ENCODE measurements around the gene HAP1. TPM values are rescaled to one million over a fixed set of nuclear protein-coding genes. Genes with fewer than 3 reads are reported as not detected.

Gene HAP1
- total RNA-seq, 4 donors from 2014 or later = 0.34 to 0.94 (median 0.53) TPM

- peak overlapping the region; percentile 92 to 99 (median 96) for H3K27ac ChIP-seq
- no peak for DNase-seq
- no peaks in the 10 kb centered on the region for H3K27me3 ChIP-seq
- H3K4me3 ChIP-seq = peak overlapping the region in 3 of 4 donors; percentile 24 to 42 (median 29)
- TF ChIP-seq POLR2A (IDR thresholded peaks at IDR 0.05) (peak in 2 of 4 donors; percentile 45 to 56), CTCF (IDR thresholded peaks at IDR 0.05) (peak in 2 of 6 experiments; percentile 4 to 16)
- 25 to 28% methylated on average over 7 to 8 of the region's 12 CpGs for WGBS, 2 donors
- peaks cover 58 to 83% (median 68%) of the 10 kb centered on the region in 3 donors for H3K4me1 ChIP-seq
- intact Hi-C loops (cut with DNase I) = no loop called here
- H3K36me3 ChIP-seq = peaks cover 24 to 66% (median 33%) of the 10 kb centered on the region in 3 donors
- no peaks in the 10 kb centered on the region for H3K9me3 ChIP-seq
Observed at GRCh38 chr17:41773190-41773588, 38.7 kb upstream of the HAP1 start.

GRCh38 chr17:41772586-41773189 is 38.2 kb upstream of the HAP1 start:
- peak overlapping the region in 3 of 4 donors; percentile 25 to 42 (median 29) for H3K4me3 ChIP-seq
- TF ChIP-seq CTCF (IDR thresholded peaks at IDR 0.05) (no peak), POLR2A (IDR thresholded peaks at IDR 0.05) (no peak)
- intact Hi-C loops (cut with DNase I) = no loop called here
- peaks cover 53 to 78% (median 63%) of the 10 kb centered on the region in 3 donors for H3K4me1 ChIP-seq
- WGBS, 2 donors = 47 to 53% methylated on average over 11 to 16 of the region's 19 CpGs
- H3K27ac ChIP-seq = peak overlapping the region; percentile 92 to 99 (median 96)
- DNase-seq = no peak
- no peaks in the 10 kb centered on the region for H3K27me3 ChIP-seq
- H3K9me3 ChIP-seq = no peaks in the 10 kb centered on the region
- peaks cover 29 to 71% (median 38%) of the 10 kb centered on the region in 3 donors for H3K36me3 ChIP-seq

- no peak for DNase-seq
- 30 to 60% methylated on average over 1 to 3 of the region's 4 CpGs for WGBS, 2 donors
Observed at GRCh38 chr17:41772218-41772585, 37.8 kb upstream of the HAP1 start.

DNA sequence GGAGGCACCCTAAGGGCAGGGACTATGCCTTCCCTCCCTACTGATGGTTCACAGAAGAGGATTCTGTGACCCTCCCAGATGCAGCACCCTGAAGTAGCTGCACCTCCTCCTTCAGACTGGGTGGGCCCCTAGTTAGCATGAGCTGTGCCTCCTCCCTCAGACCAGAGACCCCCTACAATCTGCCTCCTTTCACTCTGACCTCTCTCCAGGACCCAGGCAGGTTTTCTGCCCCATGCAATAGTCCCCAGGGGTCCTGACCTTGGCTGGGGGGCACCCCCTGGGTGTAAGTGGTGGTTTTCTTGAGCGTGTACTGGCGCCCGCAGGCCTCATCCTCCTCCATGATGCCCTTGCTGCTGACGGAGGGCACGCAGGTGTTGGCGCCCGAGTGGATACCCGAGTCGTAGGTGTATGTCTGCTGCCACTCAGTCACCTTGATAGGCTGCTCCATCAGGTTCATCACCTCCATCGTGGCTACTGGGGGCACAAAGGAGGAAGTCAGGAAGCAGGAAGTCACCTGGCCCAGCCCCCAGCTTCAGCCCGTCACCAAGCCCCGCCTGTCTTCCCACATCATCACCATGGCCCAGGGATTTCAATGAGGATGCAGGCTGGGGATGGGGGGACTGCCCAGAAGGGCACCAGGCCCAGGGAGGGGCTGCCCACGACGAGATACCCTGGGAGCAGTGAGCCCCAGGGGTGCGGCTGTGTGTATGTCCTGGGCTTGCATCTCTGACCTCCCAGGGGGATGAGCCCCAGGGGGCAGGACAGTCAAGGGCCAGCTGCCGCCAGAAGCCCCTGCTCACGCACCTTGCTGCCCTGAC is 37.2 kb upstream of the HAP1 start:
- DNase-seq = no peak
- 29% methylated on average over 3 of the region's 17 CpGs; no CpG with 5 or more reads in 1 of the 2 donors for WGBS, 2 donors
- no peaks in the 10 kb centered on the region for H3K27me3 ChIP-seq
- H3K36me3 ChIP-seq = peaks cover 39 to 73% (median 46%) of the 10 kb centered on the region in 3 donors
- peak overlapping the region; percentile 92 to 99 (median 96) for H3K27ac ChIP-seq
- H3K9me3 ChIP-seq = no peaks in the 10 kb centered on the region
- no peak for TF ChIP-seq CTCF (IDR thresholded peaks at IDR 0.05)
- TF ChIP-seq POLR2A (IDR thresholded peaks at IDR 0.05) = no peak
- H3K4me1 ChIP-seq = peaks cover 42 to 67% (median 53%) of the 10 kb centered on the region in 3 donors
- peak overlapping the region in 3 of 4 donors; percentile 25 to 43 (median 29) for H3K4me3 ChIP-seq
- intact Hi-C loops (cut with DNase I) = no loop called here

More at GRCh38 chr17:41772218-41772585, 37.8 kb upstream of the HAP1 start:
- Histone ChIP-seq H3K27me3 (no peaks in the 10 kb centered on the region), H3K36me3 (peaks cover 34 to 73% (median 43%) of the 10 kb centered on the region in 3 donors), H3K4me1 (peaks cover 48 to 73% (median 59%) of the 10 kb centered on the region in 3 donors), H3K4me3 (peak overlapping the region in 3 of 4 donors; percentile 25 to 43 (median 29)), H3K27ac (peak overlapping the region; percentile 92 to 99 (median 96)), H3K9me3 (no peaks in the 10 kb centered on the region)
- intact Hi-C loops (cut with DNase I) = no loop called here
- TF ChIP-seq POLR2A (IDR thresholded peaks at IDR 0.05) (no peak), CTCF (IDR thresholded peaks at IDR 0.05) (no peak)

DNA sequence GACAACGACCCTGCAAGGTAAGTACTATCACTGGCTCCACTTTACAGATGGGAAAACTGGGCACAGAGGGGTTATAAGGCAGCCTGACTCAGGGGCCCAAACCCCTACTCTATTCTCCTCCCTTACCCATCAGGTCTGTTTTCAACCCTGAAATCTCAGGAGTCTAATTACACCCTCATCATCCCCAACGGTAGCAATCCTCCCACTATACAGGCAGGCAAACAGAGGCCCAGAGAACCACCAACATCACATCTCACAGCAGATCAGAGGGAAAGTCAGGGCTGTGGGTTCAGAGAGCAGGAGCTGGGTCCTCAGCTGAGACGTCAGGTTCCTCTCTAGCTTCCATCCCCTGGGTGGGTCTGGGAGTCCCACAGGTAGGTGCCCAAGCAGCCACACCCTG is 35.5 kb upstream of the HAP1 start:
- H3K36me3 ChIP-seq = peaks cover 50 to 80% (median 54%) of the 10 kb centered on the region in 3 donors
- no peak overlapping the region for H3K4me3 ChIP-seq
- intact Hi-C loops (cut with DNase I) = no loop called here
- no peaks in the 10 kb centered on the region for H3K27me3 ChIP-seq
- no peak for DNase-seq
- no peaks in the 10 kb centered on the region for H3K9me3 ChIP-seq
- TF ChIP-seq CTCF (IDR thresholded peaks at IDR 0.05) = no peak
- TF ChIP-seq POLR2A (IDR thresholded peaks at IDR 0.05) = no peak
- 40 to 44% methylated on average over 3 of the region's 3 CpGs for WGBS, 2 donors
- H3K4me1 ChIP-seq = peaks cover 30 to 59% (median 36%) of the 10 kb centered on the region in 3 donors
- H3K27ac ChIP-seq = peak overlapping the region; percentile 61 to 99 (median 95)

All from esophagus squamous epithelium (tissue), 5 donors.